ENCODE data around the gene ACOX3.

Gene ACOX3

DNA sequence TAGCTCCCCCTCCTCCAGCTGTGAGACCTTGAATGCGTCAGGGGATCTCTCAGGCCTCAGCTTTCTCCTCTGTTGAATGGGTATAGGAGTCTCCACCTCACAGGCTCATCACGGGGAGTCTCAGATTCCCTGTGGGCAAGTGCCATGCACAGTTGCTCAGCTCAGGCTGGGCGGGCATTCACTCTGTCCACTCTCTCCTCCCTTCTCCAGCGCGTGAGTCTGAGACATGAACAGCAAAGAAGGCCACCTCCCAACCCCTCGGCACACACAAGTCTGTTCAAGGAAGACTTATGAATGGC is 111.0 kb downstream of the ACOX3 start:
- no peak overlapping the region for H3K27ac ChIP-seq (ENCODE audit: extremely low read depth, low read depth, low read length)

DNA sequence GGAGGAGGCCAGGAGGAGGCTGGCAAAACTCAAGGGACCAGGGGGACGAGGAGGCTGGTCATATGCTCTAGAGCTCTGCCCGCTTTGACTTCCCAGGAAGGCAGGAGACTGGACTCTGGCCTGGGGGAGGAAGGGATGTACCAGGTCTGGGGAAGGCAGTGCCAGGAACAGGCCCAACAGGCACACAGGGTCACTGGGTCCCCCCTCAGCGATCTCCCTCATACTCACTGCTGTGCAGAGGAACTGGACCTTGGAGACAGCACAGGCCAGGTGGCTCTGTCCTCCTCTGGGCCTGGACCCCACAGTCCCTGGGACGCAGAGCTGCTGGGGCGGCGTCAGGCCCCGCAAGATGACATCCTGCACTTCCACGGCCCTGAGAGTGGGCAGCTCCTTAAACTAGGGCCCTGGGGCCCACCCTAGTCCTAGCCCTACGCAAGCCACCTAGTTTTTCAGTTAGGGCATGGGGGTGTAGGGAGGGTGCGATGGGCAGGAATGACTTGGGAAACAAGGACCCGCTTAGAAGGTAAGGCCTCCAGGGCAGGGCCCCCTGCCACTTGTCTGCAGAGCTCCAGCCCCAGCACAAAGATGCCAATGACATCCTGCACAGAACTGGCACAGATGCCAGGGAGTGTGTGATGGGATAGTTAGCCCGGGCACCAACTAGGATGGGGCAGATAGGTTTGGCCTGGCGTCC is 111.5 kb downstream of the ACOX3 start:
- Histone ChIP-seq H3K4me1 (ENCODE audit: control insufficient read depth, insufficient read depth, low read length) (no peaks in the 10 kb centered on the region), H3K36me3 (ENCODE audit: control insufficient read depth in 2 of 2, insufficient read depth in 1 of 2, low read length in 2 of 2) (no peaks in the 10 kb centered on the region), H3K27ac (ENCODE audit: extremely low read depth, low read depth, low read length) (no peak overlapping the region), H3K9me3 (ENCODE audit: control insufficient read depth, insufficient read depth, low read depth, low read length) (no peaks in the 10 kb centered on the region), H3K4me3 (ENCODE audit: low read depth, low read length) (no peak overlapping the region)
- ChIA-PET POLR2A (no interaction called here), CTCF (interaction anchor here (1.3 kb wide), 1 partner anchor 87 kb away, joined by 3 read pairs; no protein-coding TSS in a partner anchor)
- TF ChIP-seq, protein P1, sequence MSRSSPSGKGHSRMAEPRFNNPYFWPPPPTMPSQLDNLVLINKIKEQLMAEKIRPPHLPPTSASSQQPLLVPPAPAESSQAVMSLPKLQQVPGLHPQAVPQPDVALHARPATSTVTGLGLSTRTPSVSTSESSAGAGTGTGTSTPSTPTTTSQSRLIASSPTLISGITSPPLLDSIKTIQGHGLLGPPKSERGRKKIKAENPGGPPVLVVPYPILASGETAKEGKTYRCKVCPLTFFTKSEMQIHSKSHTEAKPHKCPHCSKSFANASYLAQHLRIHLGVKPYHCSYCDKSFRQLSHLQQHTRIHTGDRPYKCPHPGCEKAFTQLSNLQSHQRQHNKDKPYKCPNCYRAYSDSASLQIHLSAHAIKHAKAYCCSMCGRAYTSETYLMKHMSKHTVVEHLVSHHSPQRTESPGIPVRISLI (tag by site-specific recombination; IDR thresholded peaks at IDR 0.05) = no peak
- TF ChIP-seq ZNF394 (tag by site-specific recombination; IDR thresholded peaks at IDR 0.05; ENCODE audit: borderline replicate concordance) (no peak), ZNF223 (tag by site-specific recombination; IDR thresholded peaks at IDR 0.05) (no peak), ZNF624 (tag by site-specific recombination; IDR thresholded peaks at IDR 0.05) (no peak), HOXD13 (CRISPR knock-in tag; IDR thresholded peaks at IDR 0.05; ENCODE audit: borderline replicate concordance) (no peak), MEIS1 (CRISPR knock-in tag; IDR thresholded peaks at IDR 0.05; ENCODE audit: borderline replicate concordance) (no peak), ZNF335 (tag by site-specific recombination; conservative IDR thresholded peaks at IDR 0.05) (no peak), REPIN1 (tag by site-specific recombination; IDR thresholded peaks at IDR 0.05; ENCODE audit: low read depth) (no peak), SETDB1 (IDR thresholded peaks at IDR 0.05; ENCODE audit: insufficient read length, low read length) (no peak), ZNF423 (tag by site-specific recombination; IDR thresholded peaks at IDR 0.05) (no peak), ZNF169 (tag by site-specific recombination; IDR thresholded peaks at IDR 0.05) (no peak), ZNF48 (tag by site-specific recombination; IDR thresholded peaks at IDR 0.05) (no peak), KLF16 (tag by site-specific recombination; IDR thresholded peaks at IDR 0.05) (no peak)
- TF ChIP-seq, protein P2, sequence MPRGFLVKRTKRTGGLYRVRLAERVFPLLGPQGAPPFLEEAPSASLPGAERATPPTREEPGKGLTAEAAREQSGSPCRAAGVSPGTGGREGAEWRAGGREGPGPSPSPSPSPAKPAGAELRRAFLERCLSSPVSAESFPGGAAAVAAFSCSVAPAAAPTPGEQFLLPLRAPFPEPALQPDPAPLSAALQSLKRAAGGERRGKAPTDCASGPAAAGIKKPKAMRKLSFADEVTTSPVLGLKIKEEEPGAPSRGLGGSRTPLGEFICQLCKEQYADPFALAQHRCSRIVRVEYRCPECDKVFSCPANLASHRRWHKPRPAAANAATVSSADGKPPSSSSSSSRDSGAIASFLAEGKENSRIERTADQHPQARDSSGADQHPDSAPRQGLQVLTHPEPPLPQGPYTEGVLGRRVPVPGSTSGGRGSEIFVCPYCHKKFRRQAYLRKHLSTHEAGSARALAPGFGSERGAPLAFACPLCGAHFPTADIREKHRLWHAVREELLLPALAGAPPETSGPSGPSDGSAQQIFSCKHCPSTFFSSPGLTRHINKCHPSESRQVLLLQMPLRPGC (tag by site-specific recombination; IDR thresholded peaks at IDR 0.05) = no peak
- TF ChIP-seq, protein P3, sequence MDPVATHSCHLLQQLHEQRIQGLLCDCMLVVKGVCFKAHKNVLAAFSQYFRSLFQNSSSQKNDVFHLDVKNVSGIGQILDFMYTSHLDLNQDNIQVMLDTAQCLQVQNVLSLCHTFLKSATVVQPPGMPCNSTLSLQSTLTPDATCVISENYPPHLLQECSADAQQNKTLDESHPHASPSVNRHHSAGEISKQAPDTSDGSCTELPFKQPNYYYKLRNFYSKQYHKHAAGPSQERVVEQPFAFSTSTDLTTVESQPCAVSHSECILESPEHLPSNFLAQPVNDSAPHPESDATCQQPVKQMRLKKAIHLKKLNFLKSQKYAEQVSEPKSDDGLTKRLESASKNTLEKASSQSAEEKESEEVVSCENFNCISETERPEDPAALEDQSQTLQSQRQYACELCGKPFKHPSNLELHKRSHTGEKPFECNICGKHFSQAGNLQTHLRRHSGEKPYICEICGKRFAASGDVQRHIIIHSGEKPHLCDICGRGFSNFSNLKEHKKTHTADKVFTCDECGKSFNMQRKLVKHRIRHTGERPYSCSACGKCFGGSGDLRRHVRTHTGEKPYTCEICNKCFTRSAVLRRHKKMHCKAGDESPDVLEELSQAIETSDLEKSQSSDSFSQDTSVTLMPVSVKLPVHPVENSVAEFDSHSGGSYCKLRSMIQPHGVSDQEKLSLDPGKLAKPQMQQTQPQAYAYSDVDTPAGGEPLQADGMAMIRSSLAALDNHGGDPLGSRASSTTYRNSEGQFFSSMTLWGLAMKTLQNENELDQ (tag by site-specific recombination; IDR thresholded peaks at IDR 0.05; ENCODE audit: low read depth) = no peak
- TF ChIP-seq, protein P4, sequence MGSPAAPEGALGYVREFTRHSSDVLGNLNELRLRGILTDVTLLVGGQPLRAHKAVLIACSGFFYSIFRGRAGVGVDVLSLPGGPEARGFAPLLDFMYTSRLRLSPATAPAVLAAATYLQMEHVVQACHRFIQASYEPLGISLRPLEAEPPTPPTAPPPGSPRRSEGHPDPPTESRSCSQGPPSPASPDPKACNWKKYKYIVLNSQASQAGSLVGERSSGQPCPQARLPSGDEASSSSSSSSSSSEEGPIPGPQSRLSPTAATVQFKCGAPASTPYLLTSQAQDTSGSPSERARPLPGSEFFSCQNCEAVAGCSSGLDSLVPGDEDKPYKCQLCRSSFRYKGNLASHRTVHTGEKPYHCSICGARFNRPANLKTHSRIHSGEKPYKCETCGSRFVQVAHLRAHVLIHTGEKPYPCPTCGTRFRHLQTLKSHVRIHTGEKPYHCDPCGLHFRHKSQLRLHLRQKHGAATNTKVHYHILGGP (tag by site-specific recombination; IDR thresholded peaks at IDR 0.05) = no peak
- TF ChIP-seq, protein P5, sequence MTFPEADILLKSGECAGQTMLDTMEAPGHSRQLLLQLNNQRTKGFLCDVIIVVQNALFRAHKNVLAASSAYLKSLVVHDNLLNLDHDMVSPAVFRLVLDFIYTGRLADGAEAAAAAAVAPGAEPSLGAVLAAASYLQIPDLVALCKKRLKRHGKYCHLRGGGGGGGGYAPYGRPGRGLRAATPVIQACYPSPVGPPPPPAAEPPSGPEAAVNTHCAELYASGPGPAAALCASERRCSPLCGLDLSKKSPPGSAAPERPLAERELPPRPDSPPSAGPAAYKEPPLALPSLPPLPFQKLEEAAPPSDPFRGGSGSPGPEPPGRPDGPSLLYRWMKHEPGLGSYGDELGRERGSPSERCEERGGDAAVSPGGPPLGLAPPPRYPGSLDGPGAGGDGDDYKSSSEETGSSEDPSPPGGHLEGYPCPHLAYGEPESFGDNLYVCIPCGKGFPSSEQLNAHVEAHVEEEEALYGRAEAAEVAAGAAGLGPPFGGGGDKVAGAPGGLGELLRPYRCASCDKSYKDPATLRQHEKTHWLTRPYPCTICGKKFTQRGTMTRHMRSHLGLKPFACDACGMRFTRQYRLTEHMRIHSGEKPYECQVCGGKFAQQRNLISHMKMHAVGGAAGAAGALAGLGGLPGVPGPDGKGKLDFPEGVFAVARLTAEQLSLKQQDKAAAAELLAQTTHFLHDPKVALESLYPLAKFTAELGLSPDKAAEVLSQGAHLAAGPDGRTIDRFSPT (tag by site-specific recombination; IDR thresholded peaks at IDR 0.05) = no peak
- TF ChIP-seq, protein P6, sequence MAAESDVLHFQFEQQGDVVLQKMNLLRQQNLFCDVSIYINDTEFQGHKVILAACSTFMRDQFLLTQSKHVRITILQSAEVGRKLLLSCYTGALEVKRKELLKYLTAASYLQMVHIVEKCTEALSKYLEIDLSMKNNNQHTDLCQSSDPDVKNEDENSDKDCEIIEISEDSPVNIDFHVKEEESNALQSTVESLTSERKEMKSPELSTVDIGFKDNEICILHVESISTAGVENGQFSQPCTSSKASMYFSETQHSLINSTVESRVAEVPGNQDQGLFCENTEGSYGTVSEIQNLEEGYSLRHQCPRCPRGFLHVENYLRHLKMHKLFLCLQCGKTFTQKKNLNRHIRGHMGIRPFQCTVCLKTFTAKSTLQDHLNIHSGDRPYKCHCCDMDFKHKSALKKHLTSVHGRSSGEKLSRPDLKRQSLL (tag by site-specific recombination; IDR thresholded peaks at IDR 0.05) = no peak

More for the DNA sequence above, 111.0 kb downstream of the ACOX3 start:
- ChIA-PET CTCF (no interaction called here), POLR2A (no interaction called here)
- no peaks in the 10 kb centered on the region for H3K9me3 ChIP-seq (ENCODE audit: control insufficient read depth, insufficient read depth, low read depth, low read length)
- TF ChIP-seq, protein P7, sequence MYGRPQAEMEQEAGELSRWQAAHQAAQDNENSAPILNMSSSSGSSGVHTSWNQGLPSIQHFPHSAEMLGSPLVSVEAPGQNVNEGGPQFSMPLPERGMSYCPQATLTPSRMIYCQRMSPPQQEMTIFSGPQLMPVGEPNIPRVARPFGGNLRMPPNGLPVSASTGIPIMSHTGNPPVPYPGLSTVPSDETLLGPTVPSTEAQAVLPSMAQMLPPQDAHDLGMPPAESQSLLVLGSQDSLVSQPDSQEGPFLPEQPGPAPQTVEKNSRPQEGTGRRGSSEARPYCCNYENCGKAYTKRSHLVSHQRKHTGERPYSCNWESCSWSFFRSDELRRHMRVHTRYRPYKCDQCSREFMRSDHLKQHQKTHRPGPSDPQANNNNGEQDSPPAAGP (tag by site-specific recombination; IDR thresholded peaks at IDR 0.05) = no peak
- TF ChIP-seq ZFP41 (tag by site-specific recombination; IDR thresholded peaks at IDR 0.05; ENCODE audit: borderline replicate concordance) = no peak
- TF ChIP-seq ZNF221 (tag by site-specific recombination; IDR thresholded peaks at IDR 0.05; ENCODE audit: borderline replicate concordance) = no peak
- TF ChIP-seq ZNF239 (tag by site-specific recombination; IDR thresholded peaks at IDR 0.05) = no peak
- TF ChIP-seq, protein P8, sequence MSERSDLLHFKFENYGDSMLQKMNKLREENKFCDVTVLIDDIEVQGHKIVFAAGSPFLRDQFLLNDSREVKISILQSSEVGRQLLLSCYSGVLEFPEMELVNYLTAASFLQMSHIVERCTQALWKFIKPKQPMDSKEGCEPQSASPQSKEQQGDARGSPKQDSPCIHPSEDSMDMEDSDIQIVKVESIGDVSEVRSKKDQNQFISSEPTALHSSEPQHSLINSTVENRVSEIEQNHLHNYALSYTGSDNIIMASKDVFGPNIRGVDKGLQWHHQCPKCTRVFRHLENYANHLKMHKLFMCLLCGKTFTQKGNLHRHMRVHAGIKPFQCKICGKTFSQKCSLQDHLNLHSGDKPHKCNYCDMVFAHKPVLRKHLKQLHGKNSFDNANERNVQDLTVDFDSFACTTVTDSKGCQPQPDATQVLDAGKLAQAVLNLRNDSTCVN (tag by site-specific recombination; optimal IDR thresholded peaks at IDR 0.05) = no peak
- TF ChIP-seq ZNF416 (tag by site-specific recombination; IDR thresholded peaks at IDR 0.05) = no peak
- TF ChIP-seq BCL11B (tag by site-specific recombination; IDR thresholded peaks at IDR 0.05; ENCODE audit: low read depth) = no peak
- H3K4me3 ChIP-seq (ENCODE audit: low read depth, low read length) = no peak overlapping the region
- H3K36me3 ChIP-seq (ENCODE audit: control insufficient read depth in 2 of 2, insufficient read depth in 1 of 2, low read length in 2 of 2) = no peaks in the 10 kb centered on the region
- no peaks in the 10 kb centered on the region for H3K4me1 ChIP-seq (ENCODE audit: control insufficient read depth, insufficient read depth, low read length)
